ENCODE data around the gene SNX32. TPM values are rescaled to one million over a fixed set of nuclear protein-coding genes. Genes with fewer than 3 reads are reported as not detected.

SNX32 gene
- total RNA-seq, 3 donors from 2014 or later (not counting 1 experiment from before 2014, with no cell fraction given): 0.31 to 2.0 (median 0.54) TPM

- Histone ChIP-seq H3K9me3 (ENCODE audit: control insufficient read depth, insufficient read depth, low read length) (no peaks in the 10 kb centered on the region), H3K36me3 (ENCODE audit: control insufficient read depth, insufficient read depth, low read length) (no peaks in the 10 kb centered on the region), H3K27ac (ENCODE audit: low read length) (no peak overlapping the region), H3K27me3 (ENCODE audit: control insufficient read depth, insufficient read depth, low read length) (peaks cover 31% of the 10 kb centered on the region), H3K4me1 (ENCODE audit: control insufficient read depth, insufficient read depth, low read length) (peaks cover 36% of the 10 kb centered on the region), H3K4me3 (ENCODE audit: low read length) (no peak overlapping the region)
- intact Hi-C loops (cut with micrococcal nuclease): loop anchor here (10.0 kb wide), 1 partner anchor 435 kb away; the partner anchor contains the start of gene TIGD3
- peak overlapping the region; percentile 40 for H3K4me3 Mint-ChIP-seq
- no peaks in the 10 kb centered on the region for H3K36me3 Mint-ChIP-seq
- peaks cover 18 to 29% of the 10 kb centered on the region in 2 donors for H3K27me3 Mint-ChIP-seq (ENCODE audit: low read depth in 2 of 2)
- ATAC-seq: no peak
- H3K27ac Mint-ChIP-seq: no peak overlapping the region
- DNase-seq: no peak
- peaks cover 19 to 32% of the 10 kb centered on the region in 2 donors for H3K4me1 Mint-ChIP-seq
- WGBS (ENCODE audit: insufficient coverage): 83% methylated on average over 11 of the region's 14 CpGs
- TF ChIP-seq CTCF (IDR thresholded peaks at IDR 0.05): no peak
- H3K9me3 Mint-ChIP-seq: no peaks in the 10 kb centered on the region
Measured at GRCh38 chr11:65789230-65790103, 44.3 kb upstream of the SNX32 start.

GRCh38 chr11:65790104-65790901 is 43.5 kb upstream of the SNX32 start:
- Mint-ChIP-seq H3K36me3 (no peaks in the 10 kb centered on the region), H3K27ac (peak overlapping the region; percentile 18 to 42), H3K4me1 (peaks cover 19 to 32% of the 10 kb centered on the region in 2 donors), H3K27me3 (ENCODE audit: low read depth in 2 of 2) (peaks cover 15 to 26% of the 10 kb centered on the region in 2 donors), H3K4me3 (no peak overlapping the region), H3K9me3 (no peaks in the 10 kb centered on the region)
- peaks cover 36% of the 10 kb centered on the region for H3K4me1 ChIP-seq (ENCODE audit: control insufficient read depth, insufficient read depth, low read length)
- H3K36me3 ChIP-seq (ENCODE audit: control insufficient read depth, insufficient read depth, low read length): no peaks in the 10 kb centered on the region
- intact Hi-C loops (cut with micrococcal nuclease): no loop called here
- ATAC-seq (no peak), DNase-seq (no peak)
- H3K4me3 ChIP-seq (ENCODE audit: low read length): no peak overlapping the region
- peaks cover 31% of the 10 kb centered on the region for H3K27me3 ChIP-seq (ENCODE audit: control insufficient read depth, insufficient read depth, low read length)
- WGBS (ENCODE audit: insufficient coverage): 93% methylated on average over 13 of the region's 13 CpGs
- TF ChIP-seq CTCF (IDR thresholded peaks at IDR 0.05): no peak
- H3K27ac ChIP-seq (ENCODE audit: low read length): no peak overlapping the region
- H3K9me3 ChIP-seq (ENCODE audit: control insufficient read depth, insufficient read depth, low read length): no peaks in the 10 kb centered on the region

GRCh38 chr11:65790902-65791650 is 42.7 kb upstream of the SNX32 start:
- intact Hi-C loops (cut with micrococcal nuclease): no loop called here
- H3K9me3 Mint-ChIP-seq: no peaks in the 10 kb centered on the region
- no peaks in the 10 kb centered on the region for H3K36me3 Mint-ChIP-seq
- H3K27ac ChIP-seq (ENCODE audit: low read length): peak overlapping the region; percentile 55
- peaks cover 28% of the 10 kb centered on the region for H3K27me3 ChIP-seq (ENCODE audit: control insufficient read depth, insufficient read depth, low read length)
- TF ChIP-seq CTCF (IDR thresholded peaks at IDR 0.05): no peak
- H3K4me1 ChIP-seq (ENCODE audit: control insufficient read depth, insufficient read depth, low read length): peaks cover 33% of the 10 kb centered on the region
- peak overlapping the region; percentile 37 for H3K4me3 Mint-ChIP-seq
- ATAC-seq: no peak
- no peaks in the 10 kb centered on the region for H3K36me3 ChIP-seq (ENCODE audit: control insufficient read depth, insufficient read depth, low read length)
- H3K27ac Mint-ChIP-seq: peak overlapping the region; percentile 69 to 72
- H3K9me3 ChIP-seq (ENCODE audit: control insufficient read depth, insufficient read depth, low read length): no peaks in the 10 kb centered on the region
- H3K4me3 ChIP-seq (ENCODE audit: low read length): no peak overlapping the region
- peaks cover 11 to 25% of the 10 kb centered on the region in 2 donors for H3K4me1 Mint-ChIP-seq
- WGBS (ENCODE audit: insufficient coverage): 93% methylated on average over 18 of the region's 18 CpGs
- H3K27me3 Mint-ChIP-seq (ENCODE audit: low read depth in 2 of 2): peaks cover 7 to 19% of the 10 kb centered on the region in 2 donors
- DNase-seq: no peak

Data from natural killer cell (primary cell).